GM12873 (cell line): Measurements from ENCODE around the gene SMTN.

Experiments
- TF ChIP-seq, protein P1 (sequence below): IDR thresholded peaks from 2 replicates; pipeline ENCODE4 v1.5.1; 2012; ENCODE audit warnings: low read depth, mild to moderate bottlenecking, moderate library complexity, low read length, control low read depth; ENCODE audit not compliant: insufficient read depth; ENCODE audit errors: missing control alignments

SMTN gene

DNA sequence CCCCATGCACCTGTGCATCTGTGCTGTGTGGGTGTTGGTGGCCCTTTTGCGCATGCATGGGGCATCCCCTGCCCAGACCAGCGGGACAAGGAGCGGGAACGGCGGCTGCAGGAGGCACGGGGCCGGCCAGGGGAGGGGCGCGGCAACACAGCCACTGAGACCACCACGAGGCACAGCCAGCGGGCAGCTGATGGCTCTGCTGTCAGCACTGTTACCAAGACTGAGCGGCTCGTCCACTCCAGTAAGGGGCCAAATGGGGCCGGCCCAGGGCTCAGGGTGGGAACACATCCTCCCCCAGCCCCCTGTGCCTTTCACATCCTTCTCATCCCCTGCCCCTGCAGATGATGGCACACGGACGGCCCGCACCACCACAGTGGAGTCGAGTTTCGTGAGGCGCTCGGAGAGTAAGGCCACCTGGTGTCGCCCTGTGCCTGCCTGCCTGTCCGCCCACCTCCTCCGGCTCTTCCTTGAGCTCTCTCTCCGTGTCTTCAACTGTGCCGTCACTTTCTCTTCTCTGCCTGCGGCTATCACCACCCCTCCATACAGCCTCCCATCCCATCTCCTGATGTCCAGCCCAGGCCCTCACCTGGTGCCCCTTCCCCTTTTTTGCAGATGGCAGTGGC lies 15.7 kb downstream of the SMTN start:
- TF ChIP-seq, protein P1, sequence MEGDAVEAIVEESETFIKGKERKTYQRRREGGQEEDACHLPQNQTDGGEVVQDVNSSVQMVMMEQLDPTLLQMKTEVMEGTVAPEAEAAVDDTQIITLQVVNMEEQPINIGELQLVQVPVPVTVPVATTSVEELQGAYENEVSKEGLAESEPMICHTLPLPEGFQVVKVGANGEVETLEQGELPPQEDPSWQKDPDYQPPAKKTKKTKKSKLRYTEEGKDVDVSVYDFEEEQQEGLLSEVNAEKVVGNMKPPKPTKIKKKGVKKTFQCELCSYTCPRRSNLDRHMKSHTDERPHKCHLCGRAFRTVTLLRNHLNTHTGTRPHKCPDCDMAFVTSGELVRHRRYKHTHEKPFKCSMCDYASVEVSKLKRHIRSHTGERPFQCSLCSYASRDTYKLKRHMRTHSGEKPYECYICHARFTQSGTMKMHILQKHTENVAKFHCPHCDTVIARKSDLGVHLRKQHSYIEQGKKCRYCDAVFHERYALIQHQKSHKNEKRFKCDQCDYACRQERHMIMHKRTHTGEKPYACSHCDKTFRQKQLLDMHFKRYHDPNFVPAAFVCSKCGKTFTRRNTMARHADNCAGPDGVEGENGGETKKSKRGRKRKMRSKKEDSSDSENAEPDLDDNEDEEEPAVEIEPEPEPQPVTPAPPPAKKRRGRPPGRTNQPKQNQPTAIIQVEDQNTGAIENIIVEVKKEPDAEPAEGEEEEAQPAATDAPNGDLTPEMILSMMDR, result no peak

- TF ChIP-seq, protein P1, result no peak
Observed at GRCh38 chr22:31097941-31098631, 17.0 kb downstream of the SMTN start.

DNA sequence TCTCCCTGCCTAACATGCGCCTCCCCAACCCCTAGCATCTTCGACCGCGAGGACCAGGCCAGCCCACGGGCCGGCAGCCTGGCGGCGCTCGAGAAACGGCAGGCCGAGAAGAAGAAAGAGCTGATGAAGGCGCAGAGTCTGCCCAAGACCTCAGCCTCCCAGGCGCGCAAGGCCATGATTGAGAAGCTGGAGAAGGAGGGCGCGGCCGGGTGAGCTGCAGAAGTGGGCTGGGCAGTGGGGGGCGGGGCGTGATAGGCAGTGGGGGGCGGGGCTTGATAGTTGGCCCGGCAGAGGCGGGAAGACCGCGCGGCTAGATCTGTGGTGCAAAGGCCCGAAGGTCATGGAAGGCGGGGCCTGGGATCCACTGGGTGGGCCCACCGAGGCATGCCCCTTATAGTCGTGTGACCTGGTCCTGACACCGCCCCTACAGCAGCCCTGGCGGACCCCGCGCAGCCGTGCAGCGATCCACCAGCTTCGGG lies 17.6 kb downstream of the SMTN start:
- TF ChIP-seq, protein P1, result no peak

DNA sequence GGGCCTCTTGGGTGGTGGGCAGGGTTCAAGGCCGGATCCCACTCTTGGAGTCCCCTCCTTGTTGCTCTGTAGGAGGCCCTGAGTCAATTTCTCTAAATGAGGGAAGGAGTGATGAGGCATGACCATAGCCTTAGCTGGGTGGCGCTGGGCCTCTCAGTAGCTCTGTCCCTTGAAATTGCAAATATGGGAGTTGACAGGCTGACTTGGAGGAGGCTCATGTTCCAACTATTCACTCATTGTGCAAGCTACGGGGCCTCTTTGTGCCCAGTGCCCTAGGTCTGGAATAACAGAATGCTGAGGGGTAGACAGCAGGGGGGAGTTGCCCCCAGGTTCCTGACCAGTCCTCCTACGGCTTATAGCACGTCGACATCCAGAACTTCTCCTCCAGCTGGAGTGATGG lies 18.3 kb downstream of the SMTN start:
- TF ChIP-seq, protein P1, result no peak

DNA sequence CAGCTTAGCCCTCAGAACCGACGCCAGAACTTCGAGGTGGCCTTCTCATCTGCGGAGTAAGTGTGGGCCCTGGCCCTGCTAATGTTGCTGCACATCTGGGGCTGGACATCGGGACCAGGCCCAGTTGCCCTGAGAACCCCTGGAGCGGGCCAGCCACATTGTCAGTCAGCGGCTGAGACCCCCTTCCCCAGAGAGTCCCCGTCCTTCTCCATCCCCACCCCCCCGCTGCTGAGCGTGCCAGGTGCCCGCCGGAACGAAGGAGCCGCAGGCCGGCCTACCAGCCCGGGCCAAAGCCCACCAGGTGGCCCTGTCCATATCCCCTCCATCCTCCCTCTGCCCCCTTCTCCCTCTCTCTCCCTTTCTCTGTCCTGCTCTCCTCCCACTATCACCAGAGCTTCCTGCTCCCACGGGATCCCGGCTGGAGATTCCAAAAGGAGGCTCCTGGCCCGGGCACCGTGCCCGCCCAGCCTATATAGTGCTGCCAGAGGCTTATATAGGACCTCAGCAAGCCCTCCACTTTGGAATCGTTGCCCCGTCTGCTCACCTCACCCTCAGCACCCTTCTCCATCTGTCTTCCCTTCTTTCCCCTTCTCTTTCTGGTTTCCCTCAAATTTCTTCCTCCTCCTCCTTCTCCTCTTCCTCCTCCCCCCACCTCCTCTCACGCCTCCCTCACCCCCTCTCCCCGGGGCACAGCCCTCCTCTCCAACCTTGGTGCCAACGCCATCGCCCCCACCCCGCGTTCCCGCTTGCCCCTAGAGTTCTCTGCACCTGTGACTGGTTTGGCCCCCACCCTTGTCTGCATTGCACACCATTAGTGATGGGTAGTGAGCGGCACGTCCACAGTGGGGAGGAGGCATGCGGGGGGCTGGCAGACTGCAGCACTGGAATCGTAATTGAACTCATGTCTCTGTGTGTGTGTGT lies 19.0 kb downstream of the SMTN start:
- TF ChIP-seq, protein P1, result no peak

DNA sequence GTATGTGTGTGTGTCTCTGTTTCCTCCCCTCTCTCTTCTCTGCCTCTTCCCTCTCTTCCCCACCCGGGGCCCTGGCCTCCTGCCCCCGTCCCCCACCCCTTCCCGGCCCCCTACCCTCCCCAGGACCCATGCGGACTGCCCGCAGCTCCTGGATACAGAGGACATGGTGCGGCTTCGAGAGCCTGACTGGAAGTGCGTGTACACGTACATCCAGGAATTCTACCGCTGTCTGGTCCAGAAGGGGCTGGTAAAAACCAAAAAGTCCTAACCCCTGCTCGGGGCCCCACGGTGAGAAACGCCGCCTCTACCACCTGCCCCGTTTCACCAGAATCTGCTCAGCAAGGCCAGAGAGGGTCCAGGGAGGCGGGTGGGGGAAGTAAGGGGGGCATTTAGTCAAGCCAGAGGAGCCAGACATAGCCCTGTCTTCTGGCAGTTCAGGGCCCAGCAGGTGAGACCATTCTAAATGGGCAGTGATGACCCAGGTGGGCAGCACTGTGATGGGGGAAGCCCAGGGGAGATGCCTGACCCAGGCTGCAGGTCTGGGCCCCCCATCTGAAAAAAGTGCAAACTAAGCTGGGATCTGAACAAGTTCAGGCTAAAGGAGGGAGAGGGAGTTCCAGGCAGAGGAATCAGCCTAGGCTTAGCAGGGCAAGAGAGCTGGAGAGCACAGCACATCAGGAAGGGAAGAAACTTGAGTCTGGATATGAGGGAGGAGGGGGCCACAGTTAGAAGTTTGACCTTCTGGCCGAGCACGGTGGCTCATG lies 19.8 kb downstream of the SMTN start:
- TF ChIP-seq, protein P1, result no peak
